Endometrium (tissue), 2 donors: ENCODE results near the gene AGRN.

ENCODE experiments used
- FAIRE-seq: peaks from 2 replicates; lab custom pipeline; 2012; peaks lifted over from hg19 to GRCh38; lab: Jason Lieb, UNC
- donor health status: control.
- donor health status: control.

Gene AGRN

GRCh38 chr1:1081311-1082238 lies 61.7 kb downstream of the AGRN start:
- FAIRE-seq = no peak

- FAIRE-seq = no peak
Observed at GRCh38 chr1:1082239-1082775, 62.4 kb downstream of the AGRN start.

- FAIRE-seq = no peak
Observed at GRCh38 chr1:1082776-1083415, 63.0 kb downstream of the AGRN start.

- no peak for FAIRE-seq
Observed at GRCh38 chr1:1083416-1084371, 63.8 kb downstream of the AGRN start.

- no peak for FAIRE-seq
Observed at GRCh38 chr1:1084372-1085170, 64.7 kb downstream of the AGRN start.

GRCh38 chr1:1085171-1085841 lies 65.4 kb downstream of the AGRN start:
- no peak for FAIRE-seq

GRCh38 chr1:1085911-1086841 lies 66.3 kb downstream of the AGRN start:
- FAIRE-seq = no peak

- FAIRE-seq = no peak
Observed at GRCh38 chr1:1086911-1087341, 67.0 kb downstream of the AGRN start.

GRCh38 chr1:1087351-1088028 lies 67.6 kb downstream of the AGRN start:
- no peak for FAIRE-seq

GRCh38 chr1:1088029-1088800 lies 68.3 kb downstream of the AGRN start:
- FAIRE-seq = no peak

- no peak for FAIRE-seq
Observed at GRCh38 chr1:1088801-1089680, 69.1 kb downstream of the AGRN start.

- no peak for FAIRE-seq
Observed at GRCh38 chr1:1089731-1090423, 70.0 kb downstream of the AGRN start.

GRCh38 chr1:1090424-1091343 lies 70.8 kb downstream of the AGRN start:
- FAIRE-seq = no peak

GRCh38 chr1:1091344-1092148 lies 71.6 kb downstream of the AGRN start:
- FAIRE-seq = no peak
